HEK293 (cell line): ENCODE results near the gene FOXN3.

Experiments
- GLIS1 ChIP-seq: fragments of 450-650 bp; formaldehyde crosslinking; IDR thresholded peaks from 2 replicates; pipeline ENCODE4 v1.5.1; 2016; ENCODE audit warnings: missing biosample characterization, missing genetic modification characterization
- GLIS2 ChIP-seq: fragments of 450-650 bp; formaldehyde crosslinking; IDR thresholded peaks from 2 replicates; pipeline ENCODE4 v1.5.1; 2016; ENCODE audit warnings: missing biosample characterization, missing genetic modification characterization
- KLF10 ChIP-seq: fragments of 450-650 bp; IDR thresholded peaks from 2 replicates; pipeline ENCODE4 v1.5.1; 2018; ENCODE audit warnings: missing biosample characterization, mild to moderate bottlenecking, missing genetic modification characterization
- KLF7 ChIP-seq: fragments of 450-650 bp; formaldehyde crosslinking; IDR thresholded peaks from 2 replicates; pipeline ENCODE4 v1.5.1; 2016; ENCODE audit warnings: missing biosample characterization, missing genetic modification characterization, borderline replicate concordance
- KLF8 ChIP-seq: fragments of 450-650 bp; formaldehyde crosslinking; IDR thresholded peaks from 2 replicates; pipeline ENCODE4 v1.5.1; 2016; ENCODE audit warnings: missing biosample characterization, missing genetic modification characterization
- PRDM10 ChIP-seq: fragments of 450-650 bp; formaldehyde crosslinking; IDR thresholded peaks from 2 replicates; pipeline ENCODE4 v1.5.1; 2016; ENCODE audit warnings: missing biosample characterization, missing genetic modification characterization
- ZBTB1 ChIP-seq: fragments of 450-650 bp; formaldehyde crosslinking; IDR thresholded peaks from 2 replicates; pipeline ENCODE4 v1.5.1; 2016; ENCODE audit warnings: missing biosample characterization, missing genetic modification characterization
- ZBTB17 ChIP-seq: fragments of 450-650 bp; formaldehyde crosslinking; IDR thresholded peaks from 2 replicates; pipeline ENCODE4 v1.5.1; 2016; ENCODE audit warnings: missing biosample characterization, missing genetic modification characterization
- ZFP37 ChIP-seq: fragments of 450-650 bp; formaldehyde crosslinking; IDR thresholded peaks from 2 replicates; pipeline ENCODE4 v1.5.1; 2016; ENCODE audit warnings: missing biosample characterization, missing genetic modification characterization
- ZFP69B ChIP-seq: fragments of 450-650 bp; formaldehyde crosslinking; IDR thresholded peaks from 2 replicates; pipeline ENCODE4 v1.5.1; 2016; ENCODE audit warnings: missing biosample characterization, missing genetic modification characterization
- ZNF248 ChIP-seq: fragments of 450-650 bp; formaldehyde crosslinking; IDR thresholded peaks from 2 replicates; pipeline ENCODE4 v1.5.1; 2017; ENCODE audit warnings: missing biosample characterization, missing genetic modification characterization
- ZNF324 ChIP-seq: fragments of 450-650 bp; formaldehyde crosslinking; IDR thresholded peaks from 2 replicates; pipeline ENCODE4 v1.5.1; 2016; ENCODE audit warnings: missing biosample characterization, missing genetic modification characterization
- ZNF518A ChIP-seq: fragments of 450-650 bp; formaldehyde crosslinking; conservative IDR thresholded peaks from 2 replicates; pipeline ENCODE4 v1.5.1; 2016; ENCODE audit warnings: low read depth, missing biosample characterization, missing genetic modification characterization
- ZNF530 ChIP-seq: fragments of 450-650 bp; formaldehyde crosslinking; IDR thresholded peaks from 2 replicates; pipeline ENCODE4 v1.5.1; 2016; ENCODE audit warnings: low read depth, missing biosample characterization, missing genetic modification characterization
- ZNF561 ChIP-seq: fragments of 450-650 bp; IDR thresholded peaks from 2 replicates; pipeline ENCODE4 v1.5.1; 2018; ENCODE audit warnings: missing biosample characterization, missing genetic modification characterization, borderline replicate concordance
- ZNF600 ChIP-seq: fragments of 450-650 bp; formaldehyde crosslinking; IDR thresholded peaks from 2 replicates; pipeline ENCODE4 v1.5.1; 2016; ENCODE audit warnings: missing biosample characterization, missing genetic modification characterization
- ZNF654 ChIP-seq: fragments of 450-650 bp; formaldehyde crosslinking; IDR thresholded peaks from 2 replicates; pipeline ENCODE4 v1.5.1; 2016; ENCODE audit warnings: low read depth, missing biosample characterization, missing genetic modification characterization
- ZNF692 ChIP-seq: fragments of 450-650 bp; formaldehyde crosslinking; IDR thresholded peaks from 2 replicates; pipeline ENCODE4 v1.5.1; 2016; ENCODE audit warnings: missing biosample characterization, missing genetic modification characterization
- ZNF701 ChIP-seq: fragments of 450-650 bp; formaldehyde crosslinking; IDR thresholded peaks from 2 replicates; pipeline ENCODE4 v1.5.1; 2016; ENCODE audit warnings: missing biosample characterization, missing genetic modification characterization
- TF ChIP-seq, protein P1 (sequence below): fragments of 450-650 bp; formaldehyde crosslinking; IDR thresholded peaks from 2 replicates; pipeline ENCODE4 v1.5.1; 2016; ENCODE audit warnings: missing biosample characterization, missing genetic modification characterization
- TF ChIP-seq, protein P2 (sequence below): fragments of 450-650 bp; formaldehyde crosslinking; IDR thresholded peaks from 2 replicates; pipeline ENCODE4 v1.5.1; 2016; ENCODE audit warnings: missing biosample characterization, missing genetic modification characterization, borderline replicate concordance
- TF ChIP-seq, protein P3 (sequence below): fragments of 450-650 bp; formaldehyde crosslinking; IDR thresholded peaks from 2 replicates; pipeline ENCODE4 v1.5.1; 2016; ENCODE audit warnings: missing biosample characterization, missing genetic modification characterization

FOXN3 gene

DNA sequence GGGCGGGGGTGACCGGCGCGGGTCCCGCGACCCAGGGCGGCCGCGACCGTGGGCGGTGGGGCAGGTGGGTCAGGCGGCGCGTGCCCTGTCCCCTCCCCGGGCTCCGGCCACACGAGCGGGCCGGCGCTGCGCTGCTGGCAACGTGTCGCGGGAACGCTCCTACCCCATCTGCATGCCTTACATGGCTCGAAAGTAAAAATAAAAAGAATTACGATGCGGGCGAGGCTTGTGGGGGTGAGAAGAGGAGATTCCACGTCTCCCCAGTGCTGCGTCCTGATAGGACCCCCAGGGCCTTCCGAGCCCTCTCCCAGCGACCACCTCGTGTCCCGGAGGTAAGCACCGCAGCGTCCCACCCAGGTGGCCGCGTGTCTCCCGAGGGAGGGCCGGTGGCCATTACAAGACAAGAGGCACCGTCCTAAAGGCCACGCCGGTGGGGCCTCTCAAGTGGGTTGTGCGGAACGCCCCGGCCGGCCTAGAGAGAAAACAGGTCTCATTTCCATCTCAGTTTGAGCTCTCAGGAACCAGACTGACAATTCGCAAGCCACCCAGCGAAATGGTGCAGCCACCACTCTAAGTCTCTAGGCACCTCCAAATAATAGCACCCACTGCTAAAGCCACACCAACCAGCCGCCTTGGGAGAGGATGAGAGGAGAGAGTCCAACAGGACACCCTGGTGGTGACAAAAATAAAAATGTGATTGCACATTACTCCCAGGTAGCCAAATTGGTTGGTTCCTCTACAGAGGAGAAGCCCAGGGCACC lies 612 bp upstream of the FOXN3 start (continued):
- TF ChIP-seq PRDM10 (tag by site-specific recombination) (peak; percentile 80), ZNF692 (tag by site-specific recombination) (peak; percentile 70), ZNF600 (tag by site-specific recombination) (0 out of 2 replicates have a peak, but pooled peaks have one; percentile 12), ZBTB1 (tag by site-specific recombination) (no peak), ZNF701 (tag by site-specific recombination) (no peak), ZNF248 (no peak), ZNF518A (tag by site-specific recombination) (no peak), KLF8 (tag by site-specific recombination) (peak; percentile 50), ZFP37 (tag by site-specific recombination) (no peak), KLF10 (tag by site-specific recombination) (no peak), ZNF561 (tag by site-specific recombination) (no peak), ZBTB17 (no peak), ZFP69B (tag by site-specific recombination) (no peak; the same call in 1 of the 2 replicates), KLF7 (tag by site-specific recombination) (no peak), GLIS2 (tag by site-specific recombination) (peak; percentile 79), ZNF530 (no peak), ZNF654 (tag by site-specific recombination) (peak; percentile 23), GLIS1 (peak; percentile 75), ZNF324 (tag by site-specific recombination) (no peak)
- TF ChIP-seq, protein P1, sequence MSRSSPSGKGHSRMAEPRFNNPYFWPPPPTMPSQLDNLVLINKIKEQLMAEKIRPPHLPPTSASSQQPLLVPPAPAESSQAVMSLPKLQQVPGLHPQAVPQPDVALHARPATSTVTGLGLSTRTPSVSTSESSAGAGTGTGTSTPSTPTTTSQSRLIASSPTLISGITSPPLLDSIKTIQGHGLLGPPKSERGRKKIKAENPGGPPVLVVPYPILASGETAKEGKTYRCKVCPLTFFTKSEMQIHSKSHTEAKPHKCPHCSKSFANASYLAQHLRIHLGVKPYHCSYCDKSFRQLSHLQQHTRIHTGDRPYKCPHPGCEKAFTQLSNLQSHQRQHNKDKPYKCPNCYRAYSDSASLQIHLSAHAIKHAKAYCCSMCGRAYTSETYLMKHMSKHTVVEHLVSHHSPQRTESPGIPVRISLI (tag by site-specific recombination) = no peak
- TF ChIP-seq, protein P2, sequence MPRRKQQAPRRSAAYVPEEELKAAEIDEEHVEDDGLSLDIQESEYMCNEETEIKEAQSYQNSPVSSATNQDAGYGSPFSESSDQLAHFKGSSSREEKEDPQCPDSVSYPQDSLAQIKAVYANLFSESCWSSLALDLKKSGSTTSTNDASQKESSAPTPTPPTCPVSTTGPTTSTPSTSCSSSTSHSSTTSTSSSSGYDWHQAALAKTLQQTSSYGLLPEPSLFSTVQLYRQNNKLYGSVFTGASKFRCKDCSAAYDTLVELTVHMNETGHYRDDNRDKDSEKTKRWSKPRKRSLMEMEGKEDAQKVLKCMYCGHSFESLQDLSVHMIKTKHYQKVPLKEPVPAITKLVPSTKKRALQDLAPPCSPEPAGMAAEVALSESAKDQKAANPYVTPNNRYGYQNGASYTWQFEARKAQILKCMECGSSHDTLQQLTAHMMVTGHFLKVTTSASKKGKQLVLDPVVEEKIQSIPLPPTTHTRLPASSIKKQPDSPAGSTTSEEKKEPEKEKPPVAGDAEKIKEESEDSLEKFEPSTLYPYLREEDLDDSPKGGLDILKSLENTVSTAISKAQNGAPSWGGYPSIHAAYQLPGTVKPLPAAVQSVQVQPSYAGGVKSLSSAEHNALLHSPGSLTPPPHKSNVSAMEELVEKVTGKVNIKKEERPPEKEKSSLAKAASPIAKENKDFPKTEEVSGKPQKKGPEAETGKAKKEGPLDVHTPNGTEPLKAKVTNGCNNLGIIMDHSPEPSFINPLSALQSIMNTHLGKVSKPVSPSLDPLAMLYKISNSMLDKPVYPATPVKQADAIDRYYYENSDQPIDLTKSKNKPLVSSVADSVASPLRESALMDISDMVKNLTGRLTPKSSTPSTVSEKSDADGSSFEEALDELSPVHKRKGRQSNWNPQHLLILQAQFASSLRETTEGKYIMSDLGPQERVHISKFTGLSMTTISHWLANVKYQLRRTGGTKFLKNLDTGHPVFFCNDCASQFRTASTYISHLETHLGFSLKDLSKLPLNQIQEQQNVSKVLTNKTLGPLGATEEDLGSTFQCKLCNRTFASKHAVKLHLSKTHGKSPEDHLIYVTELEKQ (tag by site-specific recombination) = no peak
- TF ChIP-seq, protein P3, sequence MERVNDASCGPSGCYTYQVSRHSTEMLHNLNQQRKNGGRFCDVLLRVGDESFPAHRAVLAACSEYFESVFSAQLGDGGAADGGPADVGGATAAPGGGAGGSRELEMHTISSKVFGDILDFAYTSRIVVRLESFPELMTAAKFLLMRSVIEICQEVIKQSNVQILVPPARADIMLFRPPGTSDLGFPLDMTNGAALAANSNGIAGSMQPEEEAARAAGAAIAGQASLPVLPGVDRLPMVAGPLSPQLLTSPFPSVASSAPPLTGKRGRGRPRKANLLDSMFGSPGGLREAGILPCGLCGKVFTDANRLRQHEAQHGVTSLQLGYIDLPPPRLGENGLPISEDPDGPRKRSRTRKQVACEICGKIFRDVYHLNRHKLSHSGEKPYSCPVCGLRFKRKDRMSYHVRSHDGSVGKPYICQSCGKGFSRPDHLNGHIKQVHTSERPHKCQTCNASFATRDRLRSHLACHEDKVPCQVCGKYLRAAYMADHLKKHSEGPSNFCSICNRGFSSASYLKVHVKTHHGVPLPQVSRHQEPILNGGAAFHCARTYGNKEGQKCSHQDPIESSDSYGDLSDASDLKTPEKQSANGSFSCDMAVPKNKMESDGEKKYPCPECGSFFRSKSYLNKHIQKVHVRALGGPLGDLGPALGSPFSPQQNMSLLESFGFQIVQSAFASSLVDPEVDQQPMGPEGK (tag by site-specific recombination) = peak; percentile 39
